DMS79 treated with DMSO at 0.1 percent for 48 hours (cell line): ENCODE data around the gene MCF2L.

ENCODE experiments used
- DNase-seq: peaks from one replicate; lab custom pipeline; 2025; lab: John Stamatoyannopoulos, UW

The MCF2L gene

DNA sequence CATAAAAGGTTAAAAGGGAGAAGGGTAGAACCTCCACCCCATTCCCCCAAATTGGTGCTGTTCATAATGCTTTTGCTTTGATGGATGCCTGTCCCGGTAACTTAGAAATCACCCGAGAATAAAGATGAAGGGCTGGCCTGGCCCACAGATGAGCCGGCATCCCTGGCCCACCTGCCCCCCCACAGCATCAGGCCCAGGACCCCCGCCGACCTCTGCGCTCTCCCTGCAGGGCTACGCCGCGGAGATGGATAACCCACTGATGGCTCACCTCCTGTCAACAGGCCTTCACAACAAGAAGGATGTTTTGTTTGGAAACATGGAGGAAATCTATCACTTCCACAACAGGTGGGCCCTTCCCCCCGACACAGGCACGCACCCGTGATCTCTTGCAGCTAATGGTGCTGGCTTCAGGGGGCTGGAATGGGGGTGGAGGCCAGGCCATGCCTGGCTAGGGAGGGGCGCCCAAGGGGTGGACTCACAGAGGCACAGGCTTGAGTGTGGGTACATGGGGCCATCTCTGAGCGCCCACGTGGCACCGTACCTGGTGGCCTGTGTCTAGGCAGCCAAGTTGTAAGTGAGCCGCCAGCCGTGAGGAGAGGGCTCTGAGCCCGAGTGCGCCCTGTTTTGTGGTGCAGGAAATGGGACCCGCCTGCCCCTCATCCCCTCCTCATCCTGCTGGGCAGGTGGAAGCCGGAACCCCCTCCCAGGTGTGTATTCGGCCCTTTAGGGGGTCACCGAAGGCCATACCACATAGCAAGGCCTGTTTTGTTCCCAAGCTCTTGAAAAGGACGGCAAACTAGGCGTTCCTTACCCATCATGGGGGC lies 113.4 kb downstream of the MCF2L start:
- no peak for DNase-seq

DNA sequence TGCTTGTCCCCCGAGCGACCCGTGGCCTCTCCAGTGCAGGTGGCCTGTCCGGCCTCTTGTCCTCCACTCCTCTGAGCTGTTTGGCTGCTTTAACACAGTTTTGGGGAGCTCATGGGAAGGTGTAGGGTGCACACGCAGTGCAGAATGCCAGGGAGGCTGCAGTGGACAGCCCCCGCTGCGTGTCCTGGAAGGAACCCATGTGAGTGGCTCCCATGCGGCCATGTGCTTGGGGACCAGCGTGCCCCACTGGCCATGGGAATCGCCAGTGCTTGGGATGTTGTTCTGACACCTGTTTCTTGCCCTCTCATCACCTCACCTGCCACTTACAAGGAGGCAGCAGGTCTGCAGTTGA lies 114.0 kb downstream of the MCF2L start:
- DNase-seq, result peak; percentile 40

DNA sequence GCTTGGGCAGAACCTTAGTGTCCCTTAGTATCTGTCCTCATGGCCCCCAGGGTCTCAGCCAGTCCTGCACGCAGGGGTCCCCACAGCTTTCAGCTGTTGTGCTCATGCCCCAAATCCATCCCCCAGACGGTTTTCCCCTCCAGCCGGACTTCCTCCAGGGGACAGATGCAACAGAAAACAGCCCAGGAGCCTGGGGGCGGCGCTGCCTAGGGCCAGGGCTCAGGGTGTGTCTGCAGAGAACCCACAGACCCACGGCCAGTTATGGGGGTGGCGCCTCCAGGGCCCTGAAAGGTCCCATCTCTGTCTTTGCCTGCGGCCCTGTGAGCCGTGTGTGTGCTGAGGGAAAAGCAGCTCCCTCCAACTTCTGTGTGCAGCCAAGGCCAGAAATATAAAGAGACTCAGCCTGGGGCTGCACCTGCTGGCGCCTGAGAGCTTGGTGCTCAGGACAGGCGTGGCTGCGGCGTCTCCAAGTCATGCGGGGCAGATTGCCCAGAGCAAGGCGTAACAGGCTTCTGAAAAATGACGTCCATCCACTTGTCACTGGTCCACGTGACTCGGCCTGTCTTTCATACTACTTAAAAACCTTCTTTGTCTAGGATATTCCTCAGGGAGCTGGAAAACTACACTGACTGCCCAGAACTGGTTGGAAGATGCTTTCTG lies 114.5 kb downstream of the MCF2L start:
- peak; percentile 100 for DNase-seq

DNA sequence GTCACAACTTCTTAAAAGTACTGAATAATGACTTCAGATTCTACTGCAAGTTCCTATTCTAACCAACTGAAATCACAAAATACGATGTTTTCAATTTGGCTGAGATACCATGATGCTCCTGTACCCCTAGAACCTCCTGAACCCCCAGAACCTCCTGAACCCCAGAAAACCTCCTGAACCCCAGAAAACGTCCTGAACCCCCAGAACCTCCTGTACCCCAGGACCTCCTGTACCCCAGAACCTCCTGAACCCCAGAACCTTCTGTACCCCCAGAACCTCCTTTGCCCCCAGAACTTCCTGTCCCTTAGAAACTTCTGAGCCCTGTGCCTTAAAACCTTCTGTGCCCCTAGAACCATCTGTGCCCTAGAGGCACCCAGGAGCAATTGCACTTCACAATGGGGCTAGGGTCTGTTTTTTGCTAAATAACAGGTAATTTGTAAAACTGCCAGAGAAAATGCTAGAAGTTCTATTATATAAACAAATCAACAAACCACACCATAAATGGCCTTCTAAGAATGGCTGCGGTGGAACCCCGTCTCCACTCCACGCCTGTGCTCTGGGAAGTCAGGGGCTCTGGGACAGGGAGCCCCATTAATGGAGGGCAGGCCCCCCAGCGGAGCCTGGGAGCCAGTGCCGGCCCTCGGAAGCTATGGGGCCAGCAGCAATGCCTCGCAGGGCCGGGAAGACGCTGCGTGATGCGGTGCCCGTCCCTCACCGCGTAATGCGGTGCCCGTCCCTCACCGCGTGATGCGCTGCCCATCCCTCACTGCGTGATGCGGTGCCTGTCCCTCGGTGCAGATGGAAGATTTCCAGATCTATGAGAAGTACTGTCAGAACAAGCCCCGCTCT lies 115.3 kb downstream of the MCF2L start:
- peak; percentile 21 for DNase-seq

DNA sequence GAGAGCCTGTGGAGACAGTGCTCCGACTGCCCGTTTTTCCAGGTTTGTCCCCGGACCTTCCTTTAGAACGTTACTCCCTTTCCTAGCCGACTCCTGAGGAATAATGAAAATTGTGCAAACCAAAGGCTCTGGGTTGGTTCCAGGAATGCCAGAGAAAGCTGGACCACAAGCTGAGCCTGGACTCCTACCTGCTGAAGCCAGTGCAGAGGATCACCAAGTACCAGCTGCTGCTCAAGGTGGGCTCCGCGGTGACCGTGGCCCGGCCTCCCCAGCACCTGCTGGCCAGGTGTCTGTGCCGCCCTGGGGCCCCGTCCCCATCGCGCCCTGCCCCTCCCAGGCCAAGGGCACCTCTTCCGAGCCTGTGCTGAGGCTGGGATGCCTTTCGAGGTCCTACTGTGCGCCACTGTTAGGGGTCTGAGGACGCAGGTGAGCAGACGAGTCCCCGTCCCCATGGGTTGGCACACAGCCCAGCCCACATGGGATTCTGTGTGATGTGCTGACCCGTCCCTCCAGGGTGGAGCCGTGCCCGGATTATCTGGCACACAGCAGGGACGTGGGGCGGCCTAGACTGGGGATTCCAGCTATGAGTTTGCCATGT lies 116.0 kb downstream of the MCF2L start:
- no peak for DNase-seq

DNA sequence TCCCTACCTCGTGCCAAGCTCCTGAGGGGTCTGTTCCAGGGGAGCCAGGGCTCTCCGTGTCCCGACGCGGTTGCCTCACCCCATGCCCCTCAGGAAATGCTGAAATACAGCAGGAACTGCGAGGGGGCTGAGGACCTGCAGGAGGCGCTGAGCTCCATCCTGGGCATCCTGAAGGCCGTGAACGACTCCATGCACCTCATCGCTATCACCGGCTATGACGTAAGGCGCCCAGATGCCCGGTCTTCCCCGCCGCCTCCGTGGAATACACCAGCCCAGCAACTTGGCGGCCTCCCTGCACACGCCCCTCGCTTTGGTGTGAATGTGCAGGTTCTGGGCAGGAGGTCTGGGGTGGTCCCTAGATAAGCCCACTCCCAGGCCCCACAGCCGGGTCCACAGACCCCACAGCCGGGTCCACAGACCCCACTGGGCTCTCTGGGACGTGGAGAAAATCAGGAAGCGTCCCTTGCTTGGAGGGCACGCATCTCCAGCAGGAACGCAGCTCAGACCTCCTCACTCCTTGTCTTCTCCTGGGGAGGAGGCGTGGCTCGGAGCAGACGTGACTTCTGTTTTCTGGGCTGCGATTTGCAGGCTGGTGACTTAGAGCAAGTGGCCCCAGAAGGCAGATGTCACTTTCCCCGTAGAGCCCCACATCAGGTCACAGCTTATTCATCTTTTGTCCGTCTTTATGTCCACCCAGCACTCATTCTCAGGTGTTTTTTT lies 117.2 kb downstream of the MCF2L start:
- no peak for DNase-seq

DNA sequence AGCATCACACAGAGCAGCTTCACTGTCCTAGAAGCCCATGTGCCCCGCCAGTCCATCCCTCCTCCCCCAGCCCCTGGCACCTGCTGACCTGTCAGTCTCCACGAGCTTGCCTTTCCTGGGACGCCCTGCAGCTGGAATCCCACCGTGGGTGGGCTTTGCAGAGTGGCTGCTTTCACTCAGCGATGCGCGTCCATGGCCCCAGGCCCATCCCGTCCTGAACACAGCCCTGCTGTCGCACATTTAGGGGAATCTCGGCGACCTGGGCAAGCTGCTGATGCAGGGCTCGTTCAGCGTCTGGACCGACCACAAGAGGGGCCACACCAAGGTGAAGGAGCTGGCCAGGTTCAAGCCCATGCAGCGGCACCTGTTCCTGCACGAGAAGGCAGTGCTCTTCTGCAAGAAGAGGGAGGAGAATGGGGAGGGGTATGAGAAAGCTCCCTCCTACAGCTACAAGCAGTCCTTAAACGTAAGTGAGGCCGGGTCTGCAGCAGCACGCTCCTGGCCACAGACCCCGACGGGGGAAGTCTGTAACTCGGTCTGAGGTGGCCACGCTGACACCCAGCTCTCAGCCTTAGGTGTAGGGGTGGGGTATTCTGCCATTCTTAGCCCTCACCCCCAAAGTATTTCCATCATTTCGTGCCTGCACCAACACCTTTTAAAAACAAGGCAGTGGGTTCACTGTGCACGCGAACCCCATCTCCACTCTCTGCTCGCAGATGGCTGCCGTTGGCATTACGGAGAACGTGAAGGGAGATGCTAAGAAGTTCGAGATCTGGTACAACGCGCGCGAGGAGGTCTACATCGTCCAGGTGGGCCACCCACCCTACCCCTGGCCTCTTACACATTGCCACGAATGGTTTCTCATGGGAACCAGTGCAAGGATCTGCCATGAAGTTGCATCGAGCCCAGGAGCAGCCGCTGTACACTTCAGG lies 118.2 kb downstream of the MCF2L start:
- DNase-seq, result peak; percentile 29

DNA sequence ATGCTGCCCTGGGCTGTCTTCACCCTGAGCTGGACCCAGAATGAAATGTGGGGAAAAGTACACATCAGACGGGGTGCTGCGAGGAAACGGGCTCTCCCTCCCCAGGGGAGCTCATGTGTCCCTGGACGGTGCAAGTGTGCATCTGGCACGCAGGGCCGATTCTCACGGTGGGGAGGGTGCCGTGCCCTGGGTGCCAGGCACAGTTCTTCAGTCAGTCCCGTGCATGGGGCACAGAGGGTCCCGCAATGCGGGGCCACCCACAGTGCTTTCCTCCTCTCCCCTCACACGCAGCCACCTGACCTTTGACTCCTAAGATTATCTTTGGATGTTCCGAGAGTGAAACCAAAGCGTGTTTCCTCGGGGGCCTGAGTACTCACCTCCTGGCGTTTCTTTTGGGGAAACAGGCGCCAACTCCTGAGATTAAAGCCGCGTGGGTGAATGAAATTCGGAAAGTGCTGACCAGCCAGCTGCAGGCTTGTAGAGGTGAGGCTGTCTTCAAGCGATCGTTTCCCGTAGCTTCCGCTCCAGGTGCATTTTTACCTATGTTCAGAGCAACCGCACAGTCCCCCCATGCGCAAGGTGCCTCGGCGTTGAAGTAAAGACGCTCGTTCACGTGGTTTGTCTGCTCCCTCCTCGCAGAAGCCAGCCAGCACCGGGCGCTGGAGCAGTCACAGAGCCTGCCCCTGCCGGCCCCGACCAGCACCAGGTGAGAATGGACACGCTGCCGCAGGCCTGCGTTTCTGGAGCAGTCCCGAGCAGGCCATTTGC lies 119.1 kb downstream of the MCF2L start:
- no peak for DNase-seq

DNA sequence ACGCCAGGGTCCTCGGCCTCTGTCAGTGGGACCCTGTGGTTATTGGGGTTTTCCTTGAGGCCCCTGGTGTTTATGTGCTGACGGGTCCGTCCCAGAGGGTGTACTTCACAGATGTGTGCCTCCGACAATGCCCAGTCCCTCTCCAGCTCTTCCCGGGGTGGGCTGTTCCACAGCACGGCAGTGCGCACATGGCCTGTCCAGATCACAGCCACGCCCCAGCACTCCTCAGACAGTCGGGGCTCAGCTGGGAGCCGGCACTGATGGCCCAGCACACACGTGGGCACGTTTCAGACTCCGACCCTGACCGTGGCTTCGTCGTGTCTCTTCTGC lies 119.6 kb downstream of the MCF2L start:
- no peak for DNase-seq

DNA sequence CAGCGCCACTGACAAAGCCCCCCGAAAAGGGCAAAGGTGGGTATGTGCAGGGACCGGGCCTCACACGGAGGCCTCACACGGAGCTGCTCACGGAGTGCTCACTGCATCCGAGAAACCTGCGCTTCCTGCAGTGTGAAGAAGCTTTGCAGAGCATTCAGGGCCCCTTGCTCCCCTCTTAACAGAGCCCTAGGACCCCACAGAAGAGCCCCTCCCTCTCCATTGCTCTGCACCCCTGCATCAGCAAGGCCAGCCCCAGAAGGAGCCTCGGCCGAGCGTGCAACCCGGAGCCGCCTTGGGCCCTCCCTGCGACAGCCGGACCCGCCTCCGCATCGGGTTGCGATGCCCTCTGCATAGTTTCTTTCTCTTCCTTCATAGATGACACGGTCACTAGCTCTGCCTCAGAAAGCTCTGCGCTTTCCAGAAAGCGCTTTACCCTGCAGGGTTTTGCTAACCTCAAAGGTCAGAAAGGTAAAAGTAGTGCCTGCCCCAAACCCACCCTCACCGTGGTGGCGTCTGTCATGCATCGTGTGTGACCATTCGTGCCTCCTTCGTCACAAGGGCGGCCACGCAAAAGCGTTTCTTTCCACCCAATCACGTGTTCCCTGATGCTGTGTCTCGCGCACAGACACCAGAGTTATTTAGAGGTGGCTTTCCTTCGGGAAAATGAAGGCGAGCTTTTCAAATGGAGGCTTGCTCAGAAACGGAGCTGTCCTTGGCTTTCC lies 120.8 kb downstream of the MCF2L start:
- no peak for DNase-seq

DNA sequence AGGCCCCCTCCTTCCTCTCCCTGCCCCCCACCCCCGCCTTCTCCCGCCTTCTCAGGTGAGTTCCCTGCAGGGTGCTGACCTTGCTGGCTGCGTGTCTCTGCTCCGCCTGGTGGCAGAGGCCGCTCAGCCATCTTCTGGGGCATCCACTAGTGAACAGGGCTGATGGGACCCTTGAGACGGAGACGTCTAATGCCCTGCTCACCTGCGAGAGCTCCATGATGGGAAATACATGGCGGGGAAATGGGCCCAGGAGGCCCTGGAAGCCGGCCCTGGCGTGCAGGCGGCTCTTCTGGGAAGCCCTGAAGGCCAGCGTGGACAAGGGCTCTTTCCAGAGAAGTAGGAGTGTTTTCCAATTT lies 121.4 kb downstream of the MCF2L start:
- no peak for DNase-seq

DNA sequence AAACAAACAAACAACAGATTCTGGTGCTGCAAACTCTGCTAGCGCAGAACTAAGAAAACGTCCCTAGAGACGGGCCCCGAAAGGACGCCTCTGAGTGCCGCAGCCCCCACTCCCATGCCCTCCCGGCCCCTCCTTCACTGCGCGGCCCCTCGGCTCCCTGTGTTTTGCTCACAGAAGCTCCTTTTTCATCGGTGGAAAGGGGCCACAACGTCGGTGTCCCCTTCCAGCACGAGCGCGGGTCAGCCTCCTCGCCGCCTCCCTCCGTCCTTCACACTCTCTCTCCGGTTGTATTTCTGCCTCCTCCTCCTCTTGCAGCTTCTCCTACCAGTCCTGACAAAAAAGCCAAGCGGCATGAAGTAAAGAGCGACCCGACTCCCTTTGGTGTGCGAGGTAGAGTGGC lies 121.8 kb downstream of the MCF2L start:
- DNase-seq, result no peak

DNA sequence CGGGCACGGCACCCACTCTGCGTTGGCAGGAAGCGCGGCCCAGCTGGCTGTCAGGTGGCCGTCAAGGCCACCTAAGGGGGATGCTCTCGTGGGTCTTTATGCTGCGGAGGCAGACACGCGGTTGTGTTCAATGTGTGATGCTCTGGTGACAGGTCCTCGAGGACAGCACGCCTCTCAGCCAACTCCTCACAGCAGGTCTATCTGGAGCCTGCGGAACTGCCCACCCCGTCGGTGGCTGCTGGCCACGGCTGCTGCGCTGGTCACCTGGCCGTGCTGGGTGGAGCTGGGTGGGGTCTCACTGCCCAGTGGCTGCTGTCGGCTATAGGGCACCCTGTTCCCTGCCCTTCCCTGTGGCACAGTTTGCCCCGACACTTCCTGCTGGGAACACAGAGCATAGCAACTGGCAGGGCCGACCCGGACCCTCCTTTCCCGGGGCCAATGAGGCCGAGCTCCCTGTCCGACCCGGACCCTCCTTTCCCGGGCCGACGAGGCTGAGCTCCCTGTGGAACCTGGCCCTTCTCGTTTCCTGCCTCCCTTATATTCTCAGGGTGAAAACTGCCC lies 122.3 kb downstream of the MCF2L start:
- no peak for DNase-seq

DNA sequence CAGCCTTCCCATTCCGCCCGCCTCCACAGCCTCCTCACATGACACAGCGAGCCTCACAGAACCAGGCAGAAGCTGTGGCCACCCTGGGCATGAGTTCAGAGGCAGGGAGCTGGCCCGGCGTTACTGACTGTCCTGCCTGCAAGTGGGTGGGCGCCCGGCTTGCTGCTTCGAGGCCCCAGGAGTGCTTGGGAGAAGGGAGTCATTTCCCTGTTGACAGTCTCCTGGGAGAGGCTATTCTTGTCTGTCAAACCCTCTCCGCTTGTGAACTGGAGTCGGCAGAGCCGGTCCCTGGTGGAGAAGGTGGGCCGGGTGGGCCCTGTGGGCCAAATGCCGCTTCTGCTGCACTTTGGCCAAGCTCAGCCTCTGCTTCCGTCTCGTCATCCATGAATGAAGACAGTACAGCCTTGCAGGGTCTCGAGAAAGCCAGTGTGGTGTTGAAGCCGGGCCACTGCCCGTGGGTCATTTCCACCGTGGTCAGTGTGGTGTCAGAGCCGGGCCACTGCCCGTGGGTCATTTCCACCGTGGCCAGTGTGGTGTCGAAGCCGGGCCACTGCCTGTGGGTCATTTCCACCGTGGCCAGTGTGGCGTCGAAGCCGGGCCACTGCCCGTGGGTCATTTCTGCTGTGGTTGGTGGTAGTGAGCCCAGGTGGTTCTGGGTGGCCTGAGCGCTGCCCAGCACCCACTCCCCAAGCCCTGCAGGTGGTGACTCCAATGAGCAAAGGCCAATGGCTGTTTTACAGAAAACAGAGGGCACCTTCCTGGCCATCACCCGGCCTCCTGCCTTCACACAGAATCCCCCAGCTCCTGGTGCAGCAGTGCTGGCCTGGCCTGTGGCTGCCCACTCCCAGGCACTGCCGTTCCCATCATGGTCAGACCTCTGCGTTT lies 123.1 kb downstream of the MCF2L start:
- DNase-seq, result no peak

DNA sequence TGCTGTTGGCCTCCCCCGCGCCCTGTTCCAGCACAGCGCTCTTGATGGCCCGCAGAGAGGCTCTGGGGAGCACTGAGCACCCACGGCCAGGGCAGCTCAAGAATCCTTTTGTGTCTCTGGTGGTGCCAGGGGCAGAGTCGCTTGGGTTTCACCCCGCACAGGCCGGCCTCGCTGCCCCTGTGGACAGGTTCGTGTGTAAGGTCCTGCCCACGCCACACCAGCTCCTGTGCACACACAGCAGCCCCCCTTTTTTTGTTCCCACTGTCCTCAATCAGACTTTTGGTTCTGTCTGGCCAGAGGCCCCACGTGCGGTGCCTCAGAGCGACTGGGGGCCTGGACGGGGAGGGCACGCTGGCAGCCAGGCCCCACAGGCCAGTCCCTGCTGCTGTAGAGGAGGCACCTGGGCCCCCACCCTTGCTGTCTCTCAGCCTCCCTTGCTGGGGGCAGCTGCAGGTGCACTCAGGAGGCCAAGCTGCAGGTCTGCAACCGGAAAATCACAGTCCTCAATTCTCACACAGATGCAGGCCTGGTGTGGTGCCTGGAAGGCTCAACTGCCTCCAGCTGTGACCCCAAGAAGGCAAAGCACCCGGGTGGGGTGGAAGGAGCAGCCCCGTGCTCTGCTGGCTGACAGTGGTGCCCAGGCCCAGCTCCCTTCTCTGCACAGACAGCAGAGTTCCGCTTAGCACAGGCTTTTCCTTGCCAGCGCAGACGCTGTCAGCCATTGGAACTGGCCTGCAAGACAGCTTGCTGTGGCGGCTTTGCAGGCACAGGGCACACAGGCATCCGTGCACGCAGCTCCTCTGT lies 124.0 kb downstream of the MCF2L start:
- DNase-seq, result no peak

DNA sequence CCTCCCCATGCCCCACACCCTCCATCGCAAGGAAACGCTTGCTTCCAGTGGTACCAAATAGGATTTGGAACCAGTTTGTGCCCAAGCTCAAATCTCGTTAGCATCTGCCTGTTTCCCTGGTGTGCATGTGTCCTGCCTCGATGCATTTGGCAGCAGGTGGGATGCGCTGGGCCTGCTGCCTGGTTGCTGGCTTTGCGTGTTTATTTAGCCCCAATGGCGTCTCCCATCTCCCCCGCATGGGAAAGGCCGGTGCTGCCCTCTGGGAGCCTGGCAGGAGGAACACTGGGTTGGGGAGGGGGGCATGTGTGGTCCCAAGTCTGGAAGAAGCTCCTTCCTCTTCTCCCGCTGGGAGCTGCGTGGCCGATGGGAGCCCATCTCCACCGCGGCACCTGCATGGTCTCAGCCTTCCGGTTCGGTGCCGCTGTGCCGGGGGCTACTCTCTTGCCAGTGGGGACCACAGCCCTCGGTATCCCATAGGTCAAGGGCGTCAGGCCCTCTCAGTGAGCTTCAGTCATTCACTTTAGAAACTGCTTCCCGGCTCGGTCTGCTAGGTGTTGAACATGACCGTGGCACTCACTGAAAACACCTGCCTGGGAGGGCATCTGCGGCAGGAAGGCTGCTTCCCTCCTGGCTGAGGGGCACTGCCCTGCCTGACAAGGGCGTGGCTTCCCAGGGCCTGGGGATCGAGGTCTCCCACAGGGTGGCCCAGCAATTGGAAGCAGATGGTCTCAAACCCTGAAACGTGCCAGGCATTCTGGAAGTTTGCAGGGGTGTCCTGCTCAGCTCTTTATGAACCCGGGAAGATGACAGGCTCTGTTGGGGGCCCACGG lies 124.8 kb downstream of the MCF2L start:
- no peak for DNase-seq
